ENCODE data around the gene TMEM26. TPM values are rescaled to one million over a fixed set of nuclear protein-coding genes. Genes with fewer than 3 reads are reported as not detected.

TMEM26 gene
- total RNA-seq: 1 to 10 TPM in 4 of 7 donors, under 1 TPM in 3; 0.12 to 2.9 (median 1.1) TPM
- polyA plus RNA-seq: 1 to 10 TPM in 1 of 2 donors, under 1 TPM in 1; 0.35 to 2.6 TPM
- long read RNA-seq, donor 1, full-length matches to known transcripts: 1 of 2 reads
- long read RNA-seq, donor 1, partial matches to known transcripts: 0 of 2 reads
- long read RNA-seq, donor 1, other reads (novel, unspliced or antisense): 1 of 2 reads
- long read RNA-seq, donor 2: 0 reads
- long read RNA-seq, donor 3, partial matches to known transcripts: 0 of 1 reads
- long read RNA-seq, donor 3, other reads (novel, unspliced or antisense): 1 of 1 reads

DNA sequence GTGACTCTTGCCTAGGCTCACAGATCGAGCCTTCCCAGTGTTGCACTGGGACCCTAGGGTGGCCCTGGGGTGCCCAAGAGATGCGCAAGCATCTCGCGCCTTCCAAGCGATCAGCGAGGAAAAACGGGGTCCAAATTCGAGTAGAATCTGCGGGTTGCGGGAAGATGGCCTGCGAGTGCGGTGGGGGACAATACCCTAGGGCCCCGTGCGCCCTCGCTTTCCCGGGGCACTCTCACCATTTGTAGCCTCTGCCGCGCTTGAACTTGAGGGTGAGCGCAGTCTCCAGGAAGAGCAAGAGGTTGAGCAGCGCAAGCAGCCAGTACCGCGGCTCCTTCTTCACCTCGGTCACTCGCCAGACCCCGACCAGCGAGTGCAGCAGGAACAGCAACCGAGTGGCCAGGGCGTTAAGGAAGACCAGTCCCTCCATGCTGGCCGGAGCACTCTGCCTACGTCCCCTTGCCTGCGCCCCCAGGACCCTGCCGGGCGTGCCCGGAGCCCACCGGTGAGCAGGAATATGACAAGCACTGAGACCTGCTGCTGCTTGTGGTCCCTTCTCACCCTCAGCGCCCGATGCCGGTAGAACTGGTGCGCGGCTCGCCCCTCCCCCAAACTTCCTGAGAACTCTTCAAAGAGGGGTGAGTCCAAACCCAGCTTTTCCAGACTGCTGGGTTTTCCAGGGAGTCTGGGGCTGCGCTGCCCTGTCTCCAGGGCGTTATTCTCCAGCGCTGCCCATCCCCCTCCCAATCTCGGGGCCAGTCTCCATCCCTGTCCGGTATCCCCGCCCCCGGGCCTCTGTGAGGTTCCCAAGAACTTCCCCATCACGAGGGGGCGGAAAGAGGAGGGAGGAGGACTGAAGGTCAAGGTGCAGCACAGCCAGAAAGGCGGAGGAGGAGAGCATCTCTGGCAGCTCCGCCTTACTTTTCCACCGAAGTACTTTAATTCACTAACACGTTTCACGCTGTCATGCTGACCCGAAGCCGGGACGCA, at the start of gene TMEM26:
Gene TMEM26 (minus strand): TSS at position 727 of the 987 bp plus-strand sequence. CDS start 300 bp downstream, at position 427.
- Histone ChIP-seq H3K36me3 (no peaks in the 10 kb centered on the region), H3K9me3 (no peaks in the 10 kb centered on the region), H3K4me1 (ENCODE audit: insufficient read depth) (peaks cover 4% of the 10 kb centered on the region), H3K27ac (peak within 1 kb of the TSS in 1 of 2 donors; percentile 21), H3K27me3 (no peaks in the 10 kb centered on the region), H3K4me3 (peak within 1 kb of the TSS; percentile 49)
- peak; percentile 68 to 85 (median 79) for DNase-seq
- TF ChIP-seq POLR2A (IDR thresholded peaks at IDR 0.05) (no peak), EP300 (IDR thresholded peaks at IDR 0.05) (no peak)
- TF ChIP-seq, protein P1, sequence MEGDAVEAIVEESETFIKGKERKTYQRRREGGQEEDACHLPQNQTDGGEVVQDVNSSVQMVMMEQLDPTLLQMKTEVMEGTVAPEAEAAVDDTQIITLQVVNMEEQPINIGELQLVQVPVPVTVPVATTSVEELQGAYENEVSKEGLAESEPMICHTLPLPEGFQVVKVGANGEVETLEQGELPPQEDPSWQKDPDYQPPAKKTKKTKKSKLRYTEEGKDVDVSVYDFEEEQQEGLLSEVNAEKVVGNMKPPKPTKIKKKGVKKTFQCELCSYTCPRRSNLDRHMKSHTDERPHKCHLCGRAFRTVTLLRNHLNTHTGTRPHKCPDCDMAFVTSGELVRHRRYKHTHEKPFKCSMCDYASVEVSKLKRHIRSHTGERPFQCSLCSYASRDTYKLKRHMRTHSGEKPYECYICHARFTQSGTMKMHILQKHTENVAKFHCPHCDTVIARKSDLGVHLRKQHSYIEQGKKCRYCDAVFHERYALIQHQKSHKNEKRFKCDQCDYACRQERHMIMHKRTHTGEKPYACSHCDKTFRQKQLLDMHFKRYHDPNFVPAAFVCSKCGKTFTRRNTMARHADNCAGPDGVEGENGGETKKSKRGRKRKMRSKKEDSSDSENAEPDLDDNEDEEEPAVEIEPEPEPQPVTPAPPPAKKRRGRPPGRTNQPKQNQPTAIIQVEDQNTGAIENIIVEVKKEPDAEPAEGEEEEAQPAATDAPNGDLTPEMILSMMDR (IDR thresholded peaks at IDR 0.05): no peak
- 1 to 2% (median 2%) methylated on average over 57 to 58 of the region's 58 CpGs for WGBS, 3 donors
- intact Hi-C loops (cut with DNase I): no loop called here

DNA sequence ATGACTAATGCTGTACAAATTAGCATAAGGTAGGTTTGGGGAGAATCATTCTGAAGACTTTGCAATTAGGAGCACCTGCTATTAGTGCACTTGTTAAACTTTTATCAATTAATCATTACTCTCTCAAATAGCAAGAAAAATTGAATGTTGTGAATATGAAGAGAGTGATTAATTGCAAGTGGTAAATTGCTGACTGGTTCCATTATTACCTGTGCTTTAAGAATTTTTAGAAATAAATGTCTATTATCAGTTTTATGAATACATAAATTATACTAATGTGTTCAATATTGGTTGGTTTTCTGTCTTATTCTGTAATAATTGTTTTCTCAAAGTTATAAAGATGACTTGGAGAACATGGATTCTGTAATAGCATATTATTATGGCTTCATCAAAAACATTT, 47.3 kb upstream of the TMEM26 start:
- Histone ChIP-seq H3K4me1 (ENCODE audit: insufficient read depth) (no peaks in the 10 kb centered on the region), H3K27me3 (no peaks in the 10 kb centered on the region), H3K36me3 (no peaks in the 10 kb centered on the region), H3K27ac (no peak overlapping the region), H3K9me3 (no peaks in the 10 kb centered on the region), H3K4me3 (no peak overlapping the region)
- TF ChIP-seq EP300 (IDR thresholded peaks at IDR 0.05): no peak
- TF ChIP-seq, protein P1 (IDR thresholded peaks at IDR 0.05): no peak
- no peak for TF ChIP-seq POLR2A (IDR thresholded peaks at IDR 0.05)
- no peak for DNase-seq
- intact Hi-C loops (cut with DNase I): no loop called here

DNA sequence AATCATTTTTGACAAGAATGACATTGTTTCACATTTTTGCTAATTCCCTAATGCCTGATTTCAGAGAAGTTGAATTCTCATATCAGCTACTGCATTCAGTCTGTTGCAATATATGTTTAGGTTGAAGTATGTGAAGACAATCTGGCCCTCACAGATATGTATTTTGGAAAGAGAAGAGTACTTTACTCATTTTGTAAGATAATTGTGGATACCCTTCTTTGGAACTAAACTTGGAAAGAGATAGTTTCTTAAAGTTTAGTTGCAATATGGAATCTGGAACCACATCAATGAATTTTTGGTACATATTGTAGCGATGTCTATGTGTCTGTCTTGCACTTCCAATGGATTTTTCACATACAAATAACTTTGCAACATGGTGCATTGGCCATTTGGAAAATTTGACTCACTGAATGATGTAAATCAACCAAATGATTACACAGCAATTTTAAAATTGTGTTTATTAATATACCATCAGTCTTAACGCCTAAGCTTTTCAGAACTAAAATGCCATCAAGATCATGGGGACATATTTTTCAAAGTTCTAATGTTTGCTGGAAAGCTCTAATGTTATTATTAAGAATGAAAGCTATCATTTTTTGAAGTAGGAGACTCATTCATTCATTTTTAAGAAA, 39.3 kb upstream of the TMEM26 start:
- WGBS, 3 donors: 95 to 99% (median 98%) methylated on average over 2 of the region's 2 CpGs
- H3K4me3 ChIP-seq: no peak overlapping the region
- H3K27ac ChIP-seq: no peak overlapping the region
- intact Hi-C loops (cut with DNase I): no loop called here
- no peak for TF ChIP-seq EP300 (IDR thresholded peaks at IDR 0.05)
- DNase-seq: no peak
- H3K36me3 ChIP-seq: no peaks in the 10 kb centered on the region
- no peaks in the 10 kb centered on the region for H3K9me3 ChIP-seq
- no peaks in the 10 kb centered on the region for H3K27me3 ChIP-seq
- H3K4me1 ChIP-seq (ENCODE audit: insufficient read depth): no peaks in the 10 kb centered on the region

DNA sequence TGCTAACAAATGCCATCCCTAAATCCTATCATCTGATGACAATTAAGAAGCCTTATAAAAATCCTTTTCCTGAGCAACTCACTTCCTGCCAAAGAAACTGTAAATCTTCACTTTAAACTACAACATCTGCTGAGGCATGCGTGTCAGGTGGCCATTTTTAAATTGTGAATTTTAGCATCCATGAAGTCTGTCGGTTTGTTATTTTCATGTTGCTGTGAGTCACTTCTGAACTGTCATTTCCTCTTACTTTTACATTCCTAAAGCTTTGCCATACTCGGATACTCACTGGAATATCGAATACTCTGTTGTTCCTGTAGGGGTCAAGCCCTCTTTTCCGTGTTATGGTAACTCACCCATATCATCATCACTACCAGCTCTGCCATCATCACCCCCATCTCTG, 34.3 kb upstream of the TMEM26 start:
- intact Hi-C loops (cut with DNase I): no loop called here

More for the DNA sequence above, 34.3 kb upstream of the TMEM26 start:
- Histone ChIP-seq H3K27me3 (no peaks in the 10 kb centered on the region), H3K36me3 (no peaks in the 10 kb centered on the region), H3K4me1 (ENCODE audit: insufficient read depth) (no peaks in the 10 kb centered on the region), H3K4me3 (no peak overlapping the region), H3K9me3 (no peaks in the 10 kb centered on the region), H3K27ac (no peak overlapping the region)
- TF ChIP-seq, protein P1 (IDR thresholded peaks at IDR 0.05): no peak
- TF ChIP-seq EP300 (IDR thresholded peaks at IDR 0.05) (no peak), POLR2A (IDR thresholded peaks at IDR 0.05) (no peak)
- WGBS, 3 donors: 88 to 89% (median 88%) methylated on average over 5 of the region's 5 CpGs
- no peak for DNase-seq

Measured in ovary (tissue), 10 donors.